Endothelial cell of umbilical vein (primary cell): ENCODE results near the gene TCP11X1. TPM values are rescaled to one million over a fixed set of nuclear protein-coding genes. Genes with fewer than 3 reads are reported as not detected.
"Not testable (repeated sequence)": the region's sequence is repeated elsewhere in the genome, so short reads cannot be mapped to it uniquely, and the experiment has no call there.

Source experiments
- Bru-seq: library from RNA; stranded (reverse); fragments of 400-500 nt; gene quantifications from one replicate; lab custom pipeline; 2021; lab: Mats Ljungman, UMichigan
- BruChase-seq, 2 experiments: library from RNA; stranded (reverse); fragments of 400-500 nt; gene quantifications; one replicate each; lab custom pipeline; 2021; lab: Mats Ljungman, UMichigan
- BruUV-seq: library from RNA; stranded (reverse); fragments of 400-500 nt; replicated peaks from 2 replicates; lab custom pipeline; 2021; lab: Mats Ljungman, UMichigan
- CTCF ChIA-PET: fragments of 300-600, 350-600 bp; sonication (Branson Sonifier 250); formaldehyde crosslinking; loops from one replicate; lab custom pipeline; 2021; ENCODE audit warnings: antibody characterized with exemption, inconsistent platforms; lab: Charles Lee
- POLR2A ChIA-PET: fragments of 300-600, 350-600 bp; sonication (Branson Sonifier 250); formaldehyde crosslinking; loops from one replicate; lab custom pipeline; 2021; ENCODE audit warnings: antibody characterized with exemption, inconsistent platforms; lab: Charles Lee
- DNase-seq: peaks from one replicate; pipeline ENCODE4 v3.0.0-alpha.2; 2011; ENCODE audit warnings: low read depth, low spot score
- FAIRE-seq: peaks from 2 replicates; lab custom pipeline; 2011; peaks lifted over from hg19 to GRCh38; lab: Jason Lieb, UNC
- H2AFZ ChIP-seq: 2 replicates; pipeline ENCODE4 v1.6.0; 2012; ENCODE audit warnings: low read depth, low read length, control low read depth, inconsistent platforms
- H3K27ac ChIP-seq: 2 replicates; pipeline ENCODE4 v1.5.1; 2011; ENCODE audit warnings: low read depth, mild to moderate bottlenecking, control low read depth, low read length, moderate library complexity; ENCODE audit not compliant: insufficient read depth
- H3K27me3 ChIP-seq, 2 experiments: 2 replicates each; pipeline versions ENCODE4 v1.6.0 to v1.6.1; 2011; ENCODE audit warnings: low read length in 2 of 2, mixed read lengths in 1 of 2; ENCODE audit not compliant: control insufficient read depth in 2 of 2, insufficient read depth in 2 of 2
- H3K36me3 ChIP-seq, 2 experiments: 2 replicates in 1 of 2; 3 replicates in 1 of 2; pipeline ENCODE4 v1.5.1; 2011; ENCODE audit warnings: low read length in 2 of 2, mild to moderate bottlenecking in 1 of 2, moderate library complexity in 1 of 2; ENCODE audit not compliant: control insufficient read depth in 2 of 2, insufficient read depth in 2 of 2; ENCODE audit errors: extremely low read depth in 1 of 2
- H3K4me1 ChIP-seq: 3 replicates; pipeline ENCODE4 v1.5.1; 2011; ENCODE audit warnings: mild to moderate bottlenecking, low read length; ENCODE audit not compliant: control insufficient read depth, insufficient read depth; ENCODE audit errors: extremely low read depth
- H3K4me2 ChIP-seq: 2 replicates; pipeline ENCODE4 v1.6.1; 2011; ENCODE audit warnings: low read length, control low read depth, mixed read lengths; ENCODE audit not compliant: insufficient read depth
- H3K4me3 ChIP-seq, 3 experiments: fragments of 200-600 bp in 1 of 3; sonication (generic), shearing (Covaris generic) in 1 of 3; replicated peaks in 1 of 3; 2 replicates each; pipeline ENCODE4 v1.5.1; 2011 to 2016; ENCODE audit warnings: control low read depth in 3 of 3, low read length in 3 of 3, mild to moderate bottlenecking in 2 of 3, inconsistent platforms in 1 of 3, low read depth in 1 of 3, moderate library complexity in 1 of 3; ENCODE audit not compliant: insufficient read depth in 1 of 3
- H3K79me2 ChIP-seq: 2 replicates; pipeline ENCODE4 v1.6.0; 2012; ENCODE audit warnings: low read length, inconsistent platforms; ENCODE audit not compliant: control insufficient read depth, insufficient read depth
- H3K9ac ChIP-seq: replicated peaks from 2 replicates; pipeline ENCODE3; 2011; ENCODE audit warnings: low read length, control low read depth; ENCODE audit not compliant: insufficient read depth; ENCODE audit errors: extremely low read depth
- H3K9me1 ChIP-seq: replicated peaks from 3 replicates; pipeline ENCODE4 v1.6.0; 2011; ENCODE audit warnings: mild to moderate bottlenecking, low read length; ENCODE audit not compliant: control insufficient read depth, insufficient read depth; ENCODE audit errors: extremely low read depth
- H3K9me3 ChIP-seq: replicated peaks from 2 replicates; pipeline ENCODE4 v1.5.1; 2012; ENCODE audit warnings: low read length, inconsistent platforms; ENCODE audit not compliant: control insufficient read depth, insufficient read depth
- H4K20me1 ChIP-seq: replicated peaks from 2 replicates; pipeline ENCODE3; 2011; ENCODE audit warnings: mild to moderate bottlenecking, low read length; ENCODE audit not compliant: control insufficient read depth, insufficient read depth; ENCODE audit errors: extremely low read depth
- CTCF ChIP-seq, 2 donors: IDR thresholded peaks; 1 replicate in 1 of 2; 2 replicates in 1 of 2; pipeline ENCODE4 v1.5.1; 2011; ENCODE audit warnings: low read length in 2 of 2, mild to moderate bottlenecking in 2 of 2, moderate library complexity in 2 of 2, control low read depth in 1 of 2, inconsistent platforms in 1 of 2, low read depth in 1 of 2; ENCODE audit not compliant: insufficient read depth in 1 of 2; ENCODE audit errors: extremely low read depth in 1 of 2
- EZH2 ChIP-seq: IDR thresholded peaks from 2 replicates; pipeline ENCODE4 v1.6.1; 2012; ENCODE audit warnings: borderline replicate concordance, low read depth, mild to moderate bottlenecking, moderate library complexity, low read length, inconsistent platforms; ENCODE audit not compliant: severe bottlenecking
- FOS ChIP-seq: IDR thresholded peaks from 2 replicates; pipeline ENCODE4 v1.6.1; 2011; ENCODE audit warnings: mild to moderate bottlenecking, low read length, moderate library complexity, borderline replicate concordance; ENCODE audit not compliant: insufficient read depth
- GATA2 ChIP-seq: IDR thresholded peaks from 2 replicates; pipeline ENCODE4 v1.7.0; 2011; ENCODE audit warnings: low read depth, mild to moderate bottlenecking, moderate library complexity, mixed read lengths, low read length; ENCODE audit not compliant: insufficient read length, insufficient read depth
- JUN ChIP-seq: IDR thresholded peaks from 2 replicates; pipeline ENCODE4 v1.6.1; 2011; ENCODE audit warnings: borderline replicate concordance, low read depth; ENCODE audit not compliant: insufficient read length, insufficient read depth
- MAX ChIP-seq: IDR thresholded peaks from 2 replicates; pipeline ENCODE4 v1.6.1; 2011; ENCODE audit not compliant: insufficient read depth, insufficient read length
- MYC ChIP-seq: IDR thresholded peaks from one replicate; pipeline ENCODE4 v1.6.1; 2011; ENCODE audit warnings: mild to moderate bottlenecking, low read depth, low read length
- POLR2A ChIP-seq: IDR thresholded peaks from 2 replicates; pipeline ENCODE4 v1.6.1; 2012; ENCODE audit warnings: low read depth, mild to moderate bottlenecking, control low read depth, low read length
- POLR2AphosphoS5 ChIP-seq: IDR thresholded peaks from 2 replicates; pipeline ENCODE4 v1.6.1; 2012; ENCODE audit warnings: low read depth, mild to moderate bottlenecking, control low read depth, low read length, moderate library complexity; ENCODE audit not compliant: insufficient read depth
- dilution Hi-C: fragments of 300-500 bp; cut with MboI; formaldehyde crosslinking; loops from one replicate; pipeline ENCODE4 v1.15.0; 2019; ENCODE audit warnings: low sequenced_read_pairs; ENCODE audit not compliant: extremely low pct_ligation_motif_present
- intact Hi-C: fragments of 100-400 bp; cut with micrococcal nuclease; formaldehyde crosslinking; loops from one replicate; pipeline ENCODE4 v1.10.0; 2022
- long read RNA-seq: library from polyadenylated mRNA; stranded (forward); transcript quantifications from one replicate; pipeline ENCODE4 v2.0.0, GENCODE V29; 2021
- polyA minus RNA-seq, 3 experiments: library from RNA; depleted of rRNA, polyadenylated mRNA; stranded (reverse); fragments of >200 nt; gene quantifications; 1 replicate in 1 of 3; 2 replicates in 2 of 3; pipeline ENCODE4 v1.2.3, GENCODE V29; 2011
- polyA plus RNA-seq, 4 experiments: library from polyadenylated mRNA; depleted of rRNA in 3 of 4; stranded (reverse) in 3 of 4; unstranded in 1 of 4; fragments of >200 nt; gene quantifications; 2 replicates each; pipeline versions ENCODE4 v1.2.1 to v1.2.3, GENCODE V29; 2011 to 2012; ENCODE audit warnings: missing spikeins in 1 of 4
- total RNA-seq: library from RNA; stranded (reverse); gene quantifications from 2 replicates; pipeline ENCODE4 v1.2.3, GENCODE V29; 2021

TCP11X1 gene
- total RNA-seq (not detected in 2 replicates), polyA plus RNA-seq (not detected in 2 replicates), polyA minus RNA-seq (not detected in 2 replicates), Bru-seq, nascent RNA (not detected), BruChase-seq, experiment 1, labeled RNA remaining after a 6-hour chase (not detected), BruChase-seq, experiment 2, labeled RNA remaining after a 2-hour chase (not detected)
- polyA plus RNA-seq (2011; cell fraction: cytosol; rRNA removed): not detected in 2 replicates
- polyA plus RNA-seq (2011; cell fraction: nucleus; rRNA removed): not detected in 2 replicates
- polyA plus RNA-seq (2012): not detected in 2 replicates
- not detected for polyA minus RNA-seq (2011; cell fraction: cytosol; rRNA and poly(A)+ RNA removed)
- polyA minus RNA-seq (2011; cell fraction: nucleus; rRNA and poly(A)+ RNA removed): not detected in 2 replicates
- long read RNA-seq: 0 reads

GRCh38 chrX:102214986-102215385, at the start of gene TCP11X1:
TSS of gene TCP11X1 (plus strand) at chrX:102215301.
- H2AFZ ChIP-seq, H3K27ac ChIP-seq, intact Hi-C loops, H3K9ac ChIP-seq, FAIRE-seq, H3K4me2 ChIP-seq, H3K4me1 ChIP-seq, H3K9me1 ChIP-seq, DNase-seq, dilution Hi-C loops, H3K4me3 ChIP-seq, BruUV-seq, H3K36me3 ChIP-seq, H3K27me3 ChIP-seq, CTCF ChIA-PET, POLR2A ChIA-PET, H4K20me1 ChIP-seq, H3K9me3 ChIP-seq, H3K79me2 ChIP-seq: not testable (repeated sequence)

GRCh38 chrX:102185967-102186720, 29.0 kb upstream of the TCP11X1 start:
- Histone ChIP-seq H2AFZ (no peak overlapping the region), H3K4me1 (no peaks in the 10 kb centered on the region), H3K4me3 (no peak overlapping the region), H3K9ac (no peak overlapping the region), H4K20me1 (no peaks in the 10 kb centered on the region), H3K79me2 (no peaks in the 10 kb centered on the region), H3K9me1 (no peaks in the 10 kb centered on the region), H3K27ac (no peak overlapping the region), H3K27me3 (no peaks in the 10 kb centered on the region), H3K4me2 (no peak overlapping the region), H3K9me3 (no peaks in the 10 kb centered on the region), H3K36me3 (no peaks in the 10 kb centered on the region)
- dilution Hi-C loops: no loop called here
- POLR2A ChIA-PET: no interaction called here
- CTCF ChIA-PET: no interaction called here
- DNase-seq (no peak), FAIRE-seq (peak; percentile 28)
- no TSS peak for BruUV-seq
- intact Hi-C loops: no loop called here
- TF ChIP-seq CTCF (IDR thresholded peaks at IDR 0.05; ENCODE audit: extremely low read depth in 1 of 2, insufficient read depth in 1 of 2, low read depth in 1 of 2, low read length in 2 of 2) (no peak), MYC (no peak), POLR2A (no peak), EZH2 (no peak), POLR2AphosphoS5 (no peak), GATA2 (no peak), FOS (no peak), MAX (no peak), JUN (no peak)
